Measurements from ENCODE around the gene ZNF124. TPM values are rescaled to one million over a fixed set of nuclear protein-coding genes. Genes with fewer than 3 reads are reported as not detected.

Gene ZNF124
- total and polyA plus RNA-seq, 2 of the 8 experiments (the other 6 are each of a cell fraction or from before 2014, with no cell fraction given) = 4.6 to 39.9 TPM

- Histone ChIP-seq H2AFZ (ENCODE audit: low read length) (no peak overlapping the region), H3K9me3 (ENCODE audit: insufficient read depth in 2 of 2, low read depth in 1 of 2, low read length in 1 of 2) (no peaks in the 10 kb centered on the region), H3K14ac (ENCODE audit: insufficient read length) (no peak overlapping the region), H2BK120ac (replicated peaks; ENCODE audit: low read depth, low read length) (no peak overlapping the region), H3K9ac (replicated peaks in 1 of 4; ENCODE audit: extremely low read depth in 1 of 4, low read depth in 3 of 4, low read length in 3 of 4) (no peak overlapping the region), H2AK5ac (ENCODE audit: low read depth, low read length) (no peak overlapping the region), H3K4me2 (ENCODE audit: insufficient read depth in 1 of 2, low read depth in 2 of 2, low read length in 2 of 2) (no peak overlapping the region), H4K20me1 (replicated peaks in 1 of 2; ENCODE audit: control insufficient read depth in 1 of 2, insufficient read depth in 2 of 2, low read length in 2 of 2) (peaks cover 5 to 6% of the 10 kb centered on the region in 2 experiments), H3K56ac (replicated peaks; ENCODE audit: insufficient read length, low read depth, low read length) (no peak overlapping the region), H3K23ac (ENCODE audit: insufficient read length) (no peak overlapping the region), H3K79me1 (ENCODE audit: low read depth, low read length) (peaks cover 3% of the 10 kb centered on the region; the same call in 1 of the 2 replicates), H3K4me3 (ENCODE audit: extremely low read depth in 1 of 4, insufficient read depth in 2 of 4, low read depth in 3 of 4, low read length in 4 of 4) (no peak overlapping the region), H3K27ac (ENCODE audit: low read depth, low read length) (no peak overlapping the region), H3K4me1 (replicated peaks in 1 of 4; ENCODE audit: control insufficient read depth in 3 of 4, insufficient read depth in 4 of 4, low read length in 3 of 4) (0 out of 7 replicates have a peak, but pooled peaks cover 0 to 2% (median 0%) of the 10 kb centered on the region in 4 experiments), H2BK20ac (ENCODE audit: low read length) (no peak overlapping the region), H4K8ac (ENCODE audit: extremely low read depth, insufficient read depth, low read length) (no peak overlapping the region), H3K23me2 (ENCODE audit: low read depth, low read length) (0 out of 2 replicates have a peak, but pooled peaks cover 1% of the 10 kb centered on the region), H2BK12ac (ENCODE audit: low read depth, low read length) (no peak overlapping the region), H3K36me3 (ENCODE audit: control insufficient read depth in 2 of 4, insufficient read depth in 4 of 4, low read length in 3 of 4) (peaks cover 0 to 5% (median 2%) of the 10 kb centered on the region in 4 experiments; a peak in 1 of 8 replicates), H2BK15ac (ENCODE audit: low read length) (no peak overlapping the region), H2BK5ac (ENCODE audit: low read depth, low read length) (no peak overlapping the region), H3K18ac (ENCODE audit: extremely low read depth, low read length) (no peak overlapping the region), H4K5ac (ENCODE audit: insufficient read length, low read depth, low read length) (no peak overlapping the region), H3K4ac (replicated peaks; ENCODE audit: insufficient read length, low read depth, low read length) (no peak overlapping the region), H4K91ac (replicated peaks; ENCODE audit: insufficient read length, low read length) (no peak overlapping the region), H3K27me3 (replicated peaks in 1 of 4; ENCODE audit: control insufficient read depth in 3 of 4, extremely low read depth in 1 of 4, insufficient read depth in 3 of 4, low read length in 3 of 4) (no peaks in the 10 kb centered on the region), H3K79me2 (ENCODE audit: control insufficient read depth in 1 of 2, insufficient read depth in 2 of 2, low read length in 2 of 2) (peaks cover 14 to 20% of the 10 kb centered on the region in 2 experiments)
- 88% methylated on average over 4 of the region's 4 CpGs; no CpG with 5 or more reads in 1 of the 2 experiments for WGBS, 2 experiments (ENCODE audit: extremely low coverage in 1 of 2, insufficient coverage in 1 of 2, insufficient read length in 1 of 2, insufficient replicate concordance in 2 of 2, low coverage in 1 of 2, low lambda C conversion rate in 2 of 2, missing lambda C conversion rate in 1 of 2)
- FAIRE-seq (no peak), DNase-seq (ENCODE audit: low read depth in 1 of 2, low spot score in 2 of 2) (no peak)
- ChIA-PET CTCF (ENCODE audit: partially characterized antibody) (no interaction called here), POLR2A (ENCODE audit: partially characterized antibody) (interaction anchor here (1.2 kb wide), 1 partner anchor 18 kb away, joined by 3 read pairs; no protein-coding TSS in a partner anchor)
- no peak for TF ChIP-seq BRCA1 (IDR thresholded peaks at IDR 0.05; ENCODE audit: low read depth, low read length)
- TF ChIP-seq CEBPB (IDR thresholded peaks at IDR 0.05; ENCODE audit: low read depth, low read length) = no peak
- TF ChIP-seq TCF12 (IDR thresholded peaks at IDR 0.05; ENCODE audit: low read depth, low read length) = no peak
- TF ChIP-seq EZH2 (IDR thresholded peaks at IDR 0.05; ENCODE audit: low read depth, low read length, severe bottlenecking) = no peak
- TF ChIP-seq PHF8 (conservative IDR thresholded peaks at IDR 0.05; ENCODE audit: low read depth, low read length) = no peak
- TF ChIP-seq, protein P1, sequence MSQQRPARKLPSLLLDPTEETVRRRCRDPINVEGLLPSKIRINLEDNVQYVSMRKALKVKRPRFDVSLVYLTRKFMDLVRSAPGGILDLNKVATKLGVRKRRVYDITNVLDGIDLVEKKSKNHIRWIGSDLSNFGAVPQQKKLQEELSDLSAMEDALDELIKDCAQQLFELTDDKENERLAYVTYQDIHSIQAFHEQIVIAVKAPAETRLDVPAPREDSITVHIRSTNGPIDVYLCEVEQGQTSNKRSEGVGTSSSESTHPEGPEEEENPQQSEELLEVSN (IDR thresholded peaks at IDR 0.05) = no peak
- TF ChIP-seq HDAC2 (IDR thresholded peaks at IDR 0.05; ENCODE audit: borderline replicate concordance in 1 of 2, low read depth in 2 of 2, low read length in 2 of 2) = no peak
- TF ChIP-seq CHD2 (IDR thresholded peaks at IDR 0.05; ENCODE audit: low read length) = no peak
- no peak for TF ChIP-seq MAX (IDR thresholded peaks at IDR 0.05)
- no peak for TF ChIP-seq USF2 (IDR thresholded peaks at IDR 0.05; ENCODE audit: low read length)
- no peak for TF ChIP-seq POLR2A (IDR thresholded peaks at IDR 0.05; ENCODE audit: control extremely low read depth in 1 of 2, low read depth in 2 of 2, low read length in 2 of 2)
- no peak for TF ChIP-seq SIX5 (IDR thresholded peaks at IDR 0.05; ENCODE audit: low read depth, low read length)
- no peak for TF ChIP-seq SP2 (IDR thresholded peaks at IDR 0.05; ENCODE audit: low read length)
Observed at GRCh38 chr1:247172996-247173395, 1.2 kb upstream of the ZNF124 start.
